HCEC 1CT (cell line): ENCODE measurements around the gene EPHB3.
A peak's percentile ranks its signal among the peaks of the same experiment; 100 is the strongest.

Experiments used
- DNase-seq: peaks from one replicate; pipeline ENCODE4 v3.0.0-alpha.2; 2017

EPHB3 gene

GRCh38 chr3:184581331-184581855 lies 19.8 kb downstream of the EPHB3 start:
- no peak for DNase-seq

GRCh38 chr3:184582646-184583577 lies 21.3 kb downstream of the EPHB3 start:
- no peak for DNase-seq

- no peak for DNase-seq
These were observed 22.2 kb downstream of the EPHB3 start for GRCh38 chr3:184583578-184584451.

GRCh38 chr3:184584464-184584891 lies 22.9 kb downstream of the EPHB3 start:
- no peak for DNase-seq

GRCh38 chr3:184585545-184585944 lies 24.0 kb downstream of the EPHB3 start:
- DNase-seq = no peak

GRCh38 chr3:184586851-184587250 lies 25.3 kb downstream of the EPHB3 start:
- DNase-seq = no peak

- no peak for DNase-seq
These were observed 27.2 kb downstream of the EPHB3 start for GRCh38 chr3:184588776-184589175.

GRCh38 chr3:184590795-184591194 lies 29.2 kb downstream of the EPHB3 start:
- no peak for DNase-seq

- DNase-seq = no peak
These were observed 30.2 kb downstream of the EPHB3 start for GRCh38 chr3:184591789-184592188.

GRCh38 chr3:184592371-184593219 lies 31.0 kb downstream of the EPHB3 start:
- no peak for DNase-seq

- DNase-seq = peak; percentile 35
These were observed 31.8 kb downstream of the EPHB3 start for GRCh38 chr3:184593220-184593927.

GRCh38 chr3:184593928-184594303 lies 32.3 kb downstream of the EPHB3 start:
- no peak for DNase-seq

- DNase-seq = no peak
These were observed 32.9 kb downstream of the EPHB3 start for GRCh38 chr3:184594371-184595001.

GRCh38 chr3:184595726-184596125 lies 34.1 kb downstream of the EPHB3 start:
- DNase-seq = no peak

GRCh38 chr3:184596233-184596632 lies 34.6 kb downstream of the EPHB3 start:
- no peak for DNase-seq

- no peak for DNase-seq
These were observed 35.4 kb downstream of the EPHB3 start for GRCh38 chr3:184596886-184597575.

GRCh38 chr3:184597829-184598573 lies 36.4 kb downstream of the EPHB3 start:
- no peak for DNase-seq

GRCh38 chr3:184598574-184598927 lies 37.0 kb downstream of the EPHB3 start:
- no peak for DNase-seq

- no peak for DNase-seq
These were observed 37.6 kb downstream of the EPHB3 start for GRCh38 chr3:184599143-184599542.
